Astrocyte of the cerebellum (primary cell): ENCODE measurements around the gene BACE1-AS.
A peak's percentile ranks its signal among the peaks of the same experiment; 100 is the strongest.
"Not testable (repeated sequence)": the region's sequence is repeated elsewhere in the genome, so short reads cannot be mapped to it uniquely, and the experiment has no call there.

Source experiments
- DNase-seq: peaks from one replicate; pipeline ENCODE4 v3.0.0-alpha.2; 2011; ENCODE audit warnings: low read depth
- H3K4me3 ChIP-seq: 2 replicates; pipeline ENCODE4 v1.5.1; 2011; ENCODE audit warnings: mild to moderate bottlenecking, low read depth, low read length, moderate library complexity
- in situ Hi-C: cut with HindIII; loops from 2 replicates; pipeline ENCODE4 v1.10.0; 2017; ENCODE audit warnings: low sequenced_read_pairs
- TF ChIP-seq, protein P1 (sequence below): IDR thresholded peaks from 2 replicates; pipeline ENCODE4 v1.5.1; 2012; ENCODE audit warnings: low read length, low read depth, moderate library complexity, mild to moderate bottlenecking; ENCODE audit errors: missing control alignments

The BACE1-AS gene

DNA sequence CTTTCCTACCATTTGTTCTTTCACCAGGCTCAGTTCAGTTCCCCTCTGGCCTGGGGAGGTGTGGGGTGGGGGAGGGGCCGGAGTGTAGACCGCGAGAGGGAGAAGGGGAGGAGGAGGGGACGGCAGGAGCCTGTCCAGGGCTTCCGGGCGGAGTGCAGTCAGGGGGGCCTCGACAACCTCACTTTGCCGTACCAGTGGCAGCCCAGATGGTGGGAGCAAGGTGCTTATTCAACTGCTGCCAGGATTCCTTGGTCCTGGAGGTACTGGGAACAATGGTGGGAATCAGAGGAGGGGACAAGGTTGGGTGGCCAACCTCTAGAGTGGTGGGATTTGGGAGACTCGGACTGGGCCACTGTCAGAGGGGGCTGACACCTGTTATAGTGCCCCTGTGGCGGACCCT lies 23.7 kb downstream of the BACE1-AS start:
- in situ Hi-C loops: loop anchor here (5.0 kb wide), 1 partner anchor 73 kb away; no protein-coding TSS in a partner anchor
- TF ChIP-seq, protein P1, sequence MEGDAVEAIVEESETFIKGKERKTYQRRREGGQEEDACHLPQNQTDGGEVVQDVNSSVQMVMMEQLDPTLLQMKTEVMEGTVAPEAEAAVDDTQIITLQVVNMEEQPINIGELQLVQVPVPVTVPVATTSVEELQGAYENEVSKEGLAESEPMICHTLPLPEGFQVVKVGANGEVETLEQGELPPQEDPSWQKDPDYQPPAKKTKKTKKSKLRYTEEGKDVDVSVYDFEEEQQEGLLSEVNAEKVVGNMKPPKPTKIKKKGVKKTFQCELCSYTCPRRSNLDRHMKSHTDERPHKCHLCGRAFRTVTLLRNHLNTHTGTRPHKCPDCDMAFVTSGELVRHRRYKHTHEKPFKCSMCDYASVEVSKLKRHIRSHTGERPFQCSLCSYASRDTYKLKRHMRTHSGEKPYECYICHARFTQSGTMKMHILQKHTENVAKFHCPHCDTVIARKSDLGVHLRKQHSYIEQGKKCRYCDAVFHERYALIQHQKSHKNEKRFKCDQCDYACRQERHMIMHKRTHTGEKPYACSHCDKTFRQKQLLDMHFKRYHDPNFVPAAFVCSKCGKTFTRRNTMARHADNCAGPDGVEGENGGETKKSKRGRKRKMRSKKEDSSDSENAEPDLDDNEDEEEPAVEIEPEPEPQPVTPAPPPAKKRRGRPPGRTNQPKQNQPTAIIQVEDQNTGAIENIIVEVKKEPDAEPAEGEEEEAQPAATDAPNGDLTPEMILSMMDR: no peak

DNA sequence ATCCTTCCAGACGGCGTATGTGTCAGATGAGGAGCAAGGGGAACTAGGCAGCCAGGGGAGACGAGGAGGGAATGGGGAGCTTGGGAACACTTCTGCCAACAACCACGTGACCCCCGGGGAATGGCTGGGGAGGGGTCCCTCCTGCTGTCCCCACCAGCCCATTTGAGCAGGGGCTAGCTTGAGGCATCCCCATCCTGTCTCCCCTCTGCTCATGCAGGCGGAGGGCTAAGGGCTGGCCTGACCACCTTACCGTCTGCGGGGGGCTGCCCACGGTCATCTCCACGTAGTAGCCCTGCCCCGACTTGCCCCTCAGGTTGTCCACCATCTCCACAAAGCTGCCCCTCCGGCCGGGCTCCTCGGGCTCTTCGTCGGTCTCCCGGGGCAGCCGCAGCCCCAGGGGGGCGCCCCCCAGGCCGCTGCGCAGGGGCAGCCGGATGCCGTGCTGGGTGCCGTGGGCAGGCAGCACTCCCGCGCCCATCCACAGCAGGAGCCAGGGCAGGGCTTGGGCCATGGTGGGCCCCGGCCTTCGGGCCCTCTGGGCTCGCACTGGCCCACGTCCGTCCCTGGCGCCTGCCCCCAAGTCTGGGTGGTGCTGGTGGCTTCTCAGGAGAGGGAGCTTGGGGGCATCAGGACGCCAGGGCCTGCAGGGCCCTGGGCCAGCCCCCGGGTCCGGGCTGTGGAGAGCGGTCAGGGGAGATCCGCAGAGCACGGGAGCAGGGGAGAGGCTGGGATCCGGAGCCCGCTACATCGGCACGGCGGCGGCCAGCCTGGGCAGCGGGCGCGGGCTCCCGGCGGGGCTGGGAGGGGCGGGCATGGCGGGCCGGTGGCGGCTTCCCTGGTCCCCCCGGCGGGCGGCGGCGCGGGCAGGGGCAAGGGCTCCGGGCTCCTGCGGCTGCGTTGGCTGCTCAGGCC lies 24.4 kb downstream of the BACE1-AS start:
- no peak for DNase-seq
- TF ChIP-seq, protein P1: no peak
- peak overlapping the region; percentile 86 for H3K4me3 ChIP-seq
- in situ Hi-C loops: loop anchor here (5.0 kb wide), 1 partner anchor 73 kb away; no protein-coding TSS in a partner anchor

More for the DNA sequence above, 23.7 kb downstream of the BACE1-AS start:
- DNase-seq: no peak
- H3K4me3 ChIP-seq: peak overlapping the region; percentile 86

DNA sequence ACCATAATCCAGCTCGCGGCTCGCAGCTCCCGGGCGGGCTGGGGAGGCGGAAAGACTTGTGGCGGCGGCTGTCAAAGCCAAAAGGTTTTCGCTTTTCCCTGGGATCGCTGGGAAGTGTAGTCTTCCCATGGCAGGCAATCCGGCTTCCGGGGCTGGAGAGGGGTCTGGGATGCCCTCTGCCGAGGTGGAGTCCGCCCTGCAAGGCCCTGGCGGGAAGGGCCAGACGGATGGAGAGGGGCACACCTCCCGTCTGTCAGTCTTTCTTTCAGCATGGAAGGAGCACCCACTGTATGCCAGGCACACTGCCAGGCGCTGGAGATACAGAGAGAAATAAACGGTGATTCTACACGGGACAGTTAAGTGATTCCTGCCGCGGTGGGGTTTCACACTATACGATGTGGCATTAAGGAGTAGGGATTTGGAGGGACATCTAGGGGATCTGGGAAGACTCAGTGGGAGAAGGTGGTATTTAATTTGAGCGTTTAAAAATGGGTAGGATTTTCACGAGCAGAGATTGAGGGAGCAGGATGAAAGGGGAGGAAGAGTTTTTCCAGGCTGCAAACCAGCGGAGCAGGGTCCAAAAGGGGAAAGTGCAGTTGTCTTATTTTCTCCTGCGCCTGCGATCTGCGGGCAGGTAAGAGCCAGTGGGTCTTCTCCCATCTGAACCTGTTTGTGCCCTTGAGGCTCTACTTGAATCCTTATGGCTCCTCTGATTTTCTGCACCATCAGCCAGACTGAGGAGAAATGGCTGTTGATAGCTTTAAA lies 25.2 kb downstream of the BACE1-AS start, which contains the start of gene BACE1:
Gene BACE1 (minus strand): TSS at position 60 of the 765 bp plus-strand sequence. CDS start 461 bp downstream, outside the sequence.
- H3K4me3 ChIP-seq: peak within 1 kb of the TSS; percentile 86
- in situ Hi-C loops: loop anchor here (5.0 kb wide), 1 partner anchor 74 kb away; no protein-coding TSS in a partner anchor
- DNase-seq: peak; percentile 66
- TF ChIP-seq, protein P1: peak; percentile 52

DNA sequence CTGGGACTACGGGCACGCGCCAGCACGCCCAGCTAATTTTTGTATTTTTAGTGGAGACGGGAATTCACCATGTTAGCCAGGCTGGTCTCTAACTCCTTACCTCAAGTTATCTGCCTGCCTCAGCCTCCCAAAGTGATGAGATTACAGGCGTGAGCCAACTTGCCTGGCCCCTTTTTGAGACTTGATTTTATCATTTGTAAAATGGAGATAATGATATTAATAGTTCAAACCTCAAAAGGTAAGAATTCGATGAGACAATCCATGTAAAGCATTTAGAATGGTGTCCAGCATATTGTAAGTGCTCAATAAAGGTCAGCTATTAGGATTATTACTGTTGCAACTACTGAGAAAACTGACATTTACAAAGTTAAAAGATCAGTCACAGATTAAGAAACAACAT lies 27.6 kb downstream of the BACE1-AS start:
- TF ChIP-seq, protein P1: no peak
- in situ Hi-C loops: loop anchor here (5.0 kb wide), 1 partner anchor 76 kb away; no protein-coding TSS in a partner anchor
- no peak for DNase-seq

DNA sequence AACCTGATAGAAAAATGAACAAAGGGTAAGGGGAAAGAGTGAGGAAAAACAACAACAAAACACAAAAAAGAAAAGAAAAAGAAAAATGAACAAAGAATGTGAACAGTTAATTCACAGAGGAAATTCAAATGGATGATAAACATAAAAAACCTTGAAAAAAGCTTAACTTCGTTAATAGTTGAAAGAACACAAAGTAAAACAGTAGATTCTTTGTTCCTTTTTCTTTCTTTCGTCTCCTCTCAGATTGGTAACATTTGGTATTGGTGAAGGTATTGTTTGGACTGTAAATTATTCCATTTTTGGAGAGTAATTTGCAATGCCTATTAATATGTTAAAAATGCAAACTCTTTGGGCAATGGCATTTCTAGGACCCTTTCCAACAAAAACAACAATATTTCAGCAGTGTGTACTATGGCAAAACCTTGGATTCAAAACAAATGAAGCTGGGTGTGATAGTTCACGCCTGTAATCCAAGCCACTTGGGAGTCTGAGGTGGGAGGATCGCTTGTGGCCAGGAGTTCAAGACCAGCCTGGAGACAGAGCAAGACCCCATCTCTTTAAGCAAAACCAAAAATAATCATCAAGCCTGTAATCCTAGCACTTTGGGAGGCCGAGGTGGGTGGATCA lies 28.2 kb downstream of the BACE1-AS start:
- DNase-seq: peak; percentile 59
- H3K4me3 ChIP-seq: no peak overlapping the region
- TF ChIP-seq, protein P1: no peak
- in situ Hi-C loops: loop anchor here (5.0 kb wide), 1 partner anchor 77 kb away; no protein-coding TSS in a partner anchor

More for the DNA sequence above, 27.6 kb downstream of the BACE1-AS start:
- no peak overlapping the region for H3K4me3 ChIP-seq

DNA sequence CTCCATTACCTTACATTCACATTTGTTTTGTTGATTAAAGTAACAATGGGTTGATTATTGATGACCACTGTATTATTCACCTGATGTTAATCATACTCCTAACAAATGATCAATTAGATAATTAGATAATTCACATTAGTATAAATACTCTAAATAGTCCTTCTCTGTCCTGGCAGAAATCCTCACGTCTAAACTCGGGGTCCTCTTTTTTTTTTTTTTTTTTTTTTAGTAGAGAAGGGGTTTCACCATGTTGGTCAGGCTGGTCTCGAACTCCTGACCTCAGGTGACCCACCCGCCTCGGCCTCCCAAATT lies 36.1 kb downstream of the BACE1-AS start:
- peak overlapping the region; percentile 87 for H3K4me3 ChIP-seq
- in situ Hi-C loops, DNase-seq: not testable (repeated sequence)
